ENCODE data around the gene GPC1. TPM values are rescaled to one million over a fixed set of nuclear protein-coding genes. Genes with fewer than 3 reads are reported as not detected.

Gene GPC1
- total and polyA plus RNA-seq, 4 donors = 23.2 to 62.5 (median 26.5) TPM

GRCh38 chr2:240463274-240463865 lies 27.9 kb downstream of the GPC1 start:
- WGBS, 2 donors = 91 to 94% methylated on average over 22 of the region's 22 CpGs
- DNase-seq (peak in 1 of 3 donors; percentile 8), ATAC-seq (ENCODE audit: insufficient read depth, low FRiP score) (no peak)
- TF ChIP-seq CTCF (IDR thresholded peaks at IDR 0.05; ENCODE audit: control extremely low read depth, extremely low read depth) = no peak
- Histone ChIP-seq H3K9ac (ENCODE audit: insufficient read depth in 1 of 2, low read length in 2 of 2) (no peak overlapping the region), H3K9me3 (ENCODE audit: control insufficient read depth in 4 of 4, insufficient read depth in 3 of 4, low read length in 3 of 4) (no peaks in the 10 kb centered on the region), H3K36me3 (ENCODE audit: control insufficient read depth in 4 of 4, insufficient read depth in 4 of 4, low read length in 4 of 4) (peaks cover 0 to 18% (median 6%) of the 10 kb centered on the region in 4 donors), H3K27ac (ENCODE audit: low read depth in 1 of 2, low read length in 1 of 2) (no peak overlapping the region), H3K4me1 (ENCODE audit: control insufficient read depth in 5 of 5, insufficient read depth in 5 of 5, low read length in 5 of 5) (no peaks in the 10 kb centered on the region), H3K27me3 (ENCODE audit: control insufficient read depth in 3 of 3, insufficient read depth in 3 of 3, low read length in 2 of 3) (no peaks in the 10 kb centered on the region), H3K4me3 (no peak overlapping the region)

- Histone ChIP-seq H3K9ac (ENCODE audit: insufficient read depth in 1 of 2, low read length in 2 of 2) (no peak overlapping the region), H3K4me3 (no peak overlapping the region), H3K4me1 (ENCODE audit: control insufficient read depth in 5 of 5, insufficient read depth in 5 of 5, low read length in 5 of 5) (no peaks in the 10 kb centered on the region), H3K27ac (ENCODE audit: low read depth in 1 of 2, low read length in 1 of 2) (no peak overlapping the region), H3K27me3 (ENCODE audit: control insufficient read depth in 3 of 3, insufficient read depth in 3 of 3, low read length in 2 of 3) (no peaks in the 10 kb centered on the region), H3K36me3 (ENCODE audit: control insufficient read depth in 4 of 4, insufficient read depth in 4 of 4, low read length in 4 of 4) (peaks cover 0 to 18% (median 6%) of the 10 kb centered on the region in 4 donors), H3K9me3 (ENCODE audit: control insufficient read depth in 4 of 4, insufficient read depth in 3 of 4, low read length in 3 of 4) (no peaks in the 10 kb centered on the region)
- DNase-seq = peak in 1 of 3 donors; percentile 6
- no peak for TF ChIP-seq CTCF (IDR thresholded peaks at IDR 0.05; ENCODE audit: control extremely low read depth, extremely low read depth)
- whole genome bisulfite sequencing, 2 donors = 97% methylated on average over 21 of the region's 21 CpGs
- no peak for ATAC-seq (ENCODE audit: insufficient read depth, low FRiP score)
These were observed 28.5 kb downstream of the GPC1 start for GRCh38 chr2:240463866-240464481.

- Histone ChIP-seq H3K27ac (ENCODE audit: low read depth in 1 of 2, low read length in 1 of 2) (no peak overlapping the region), H3K36me3 (ENCODE audit: control insufficient read depth in 4 of 4, insufficient read depth in 4 of 4, low read length in 4 of 4) (peaks cover 0 to 18% (median 6%) of the 10 kb centered on the region in 4 donors), H3K9ac (ENCODE audit: insufficient read depth in 1 of 2, low read length in 2 of 2) (no peak overlapping the region), H3K4me1 (ENCODE audit: control insufficient read depth in 5 of 5, insufficient read depth in 5 of 5, low read length in 5 of 5) (no peaks in the 10 kb centered on the region), H3K4me3 (no peak overlapping the region), H3K9me3 (ENCODE audit: control insufficient read depth in 4 of 4, insufficient read depth in 3 of 4, low read length in 3 of 4) (no peaks in the 10 kb centered on the region), H3K27me3 (ENCODE audit: control insufficient read depth in 3 of 3, insufficient read depth in 3 of 3, low read length in 2 of 3) (no peaks in the 10 kb centered on the region)
- ATAC-seq (ENCODE audit: insufficient read depth, low FRiP score) (no peak), DNase-seq (peak in 1 of 3 donors; percentile 7)
- no peak for TF ChIP-seq CTCF (IDR thresholded peaks at IDR 0.05; ENCODE audit: control extremely low read depth, extremely low read depth)
- WGBS, 2 donors = 94 to 95% methylated on average over 41 to 43 of the region's 43 CpGs
These were observed 29.2 kb downstream of the GPC1 start for GRCh38 chr2:240464514-240465241.

All from lung (tissue), 12 donors.